ENCODE measurements around the gene PRSS36.
"Not testable (repeated sequence)": the region's sequence is repeated elsewhere in the genome, so short reads cannot be mapped to it uniquely, and the experiment has no call there.

Gene PRSS36

GRCh38 chr16:31143011-31143693, 6.7 kb downstream of the PRSS36 start:
- FAIRE-seq (no peak), DNase-seq (ENCODE audit: insufficient read length, low spot score) (no peak)

GRCh38 chr16:31142109-31143010, 7.5 kb downstream of the PRSS36 start:
- peak; percentile 91 for FAIRE-seq
- DNase-seq (ENCODE audit: insufficient read length, low spot score), result peak; percentile 99

- FAIRE-seq (no peak), DNase-seq (ENCODE audit: insufficient read length, low spot score) (no peak)
Observed at GRCh38 chr16:31141489-31142108, 8.3 kb downstream of the PRSS36 start.

GRCh38 chr16:31141071-31141469, 8.8 kb downstream of the PRSS36 start:
- not testable (repeated sequence) for DNase-seq (ENCODE audit: insufficient read length, low spot score); FAIRE-seq

- FAIRE-seq, result peak; percentile 91
- peak; percentile 90 for DNase-seq (ENCODE audit: insufficient read length, low spot score)
Observed at GRCh38 chr16:31138621-31139578, 11.0 kb downstream of the PRSS36 start.

- not testable (repeated sequence) for DNase-seq (ENCODE audit: insufficient read length, low spot score); FAIRE-seq
Observed at GRCh38 chr16:31136822-31137499, 12.9 kb downstream of the PRSS36 start.

- no peak for DNase-seq (ENCODE audit: insufficient read length, low spot score)
- FAIRE-seq, result no peak
Observed at GRCh38 chr16:31136287-31136662, 13.6 kb downstream of the PRSS36 start.

GRCh38 chr16:31135535-31136286, 14.2 kb downstream of the PRSS36 start, which contains the start of gene PRSS8:
TSS of gene PRSS8 (minus strand) at chr16:31135727. CDS start at chr16:31135498, 229 bp downstream.
- DNase-seq (ENCODE audit: insufficient read length, low spot score) (no peak), FAIRE-seq (peak; percentile 84)

- FAIRE-seq (no peak), DNase-seq (ENCODE audit: insufficient read length, low spot score) (no peak)
Observed at GRCh38 chr16:31134625-31135534, 15.0 kb downstream of the PRSS36 start.

- FAIRE-seq (no peak), DNase-seq (ENCODE audit: insufficient read length, low spot score) (no peak)
Observed at GRCh38 chr16:31134091-31134571, 15.7 kb downstream of the PRSS36 start.

- FAIRE-seq (no peak), DNase-seq (ENCODE audit: insufficient read length, low spot score) (no peak)
Observed at GRCh38 chr16:31133046-31133501, 16.8 kb downstream of the PRSS36 start.

- no peak for DNase-seq (ENCODE audit: insufficient read length, low spot score)
- FAIRE-seq, result no peak
Observed at GRCh38 chr16:31132303-31132979, 17.4 kb downstream of the PRSS36 start.

GRCh38 chr16:31131841-31132271, 18.0 kb downstream of the PRSS36 start:
- DNase-seq (ENCODE audit: insufficient read length, low spot score), result no peak
- FAIRE-seq, result no peak

GRCh38 chr16:31131416-31131815, 18.4 kb downstream of the PRSS36 start:
- DNase-seq (ENCODE audit: insufficient read length, low spot score) (no peak), FAIRE-seq (no peak)

- DNase-seq (ENCODE audit: insufficient read length, low spot score) (no peak), FAIRE-seq (no peak)
Observed at GRCh38 chr16:31130899-31131298, 19.0 kb downstream of the PRSS36 start.

- FAIRE-seq (no peak), DNase-seq (ENCODE audit: insufficient read length, low spot score) (no peak)
Observed at GRCh38 chr16:31130336-31130891, 19.5 kb downstream of the PRSS36 start.

Measured in HTR-8/SVneo (cell line).